GM12865 (cell line): ENCODE measurements around the gene ELL.

Experiments used
- DNase-seq: peaks from one replicate; pipeline ENCODE4 v3.0.0; 2010; ENCODE audit warnings: low read depth
- H3K4me3 ChIP-seq: 2 replicates; pipeline ENCODE4 v1.5.1; 2011; ENCODE audit warnings: mild to moderate bottlenecking, low read depth, low read length, control low read depth
- TF ChIP-seq, protein P1 (sequence below): IDR thresholded peaks from 2 replicates; pipeline ENCODE4 v1.5.1; 2011; ENCODE audit warnings: low read length, control low read depth, low read depth, inconsistent platforms; ENCODE audit not compliant: insufficient read depth; ENCODE audit errors: missing control alignments

Gene ELL

GRCh38 chr19:18436671-18437490 is 85.0 kb downstream of the ELL start:
- TF ChIP-seq, protein P1, sequence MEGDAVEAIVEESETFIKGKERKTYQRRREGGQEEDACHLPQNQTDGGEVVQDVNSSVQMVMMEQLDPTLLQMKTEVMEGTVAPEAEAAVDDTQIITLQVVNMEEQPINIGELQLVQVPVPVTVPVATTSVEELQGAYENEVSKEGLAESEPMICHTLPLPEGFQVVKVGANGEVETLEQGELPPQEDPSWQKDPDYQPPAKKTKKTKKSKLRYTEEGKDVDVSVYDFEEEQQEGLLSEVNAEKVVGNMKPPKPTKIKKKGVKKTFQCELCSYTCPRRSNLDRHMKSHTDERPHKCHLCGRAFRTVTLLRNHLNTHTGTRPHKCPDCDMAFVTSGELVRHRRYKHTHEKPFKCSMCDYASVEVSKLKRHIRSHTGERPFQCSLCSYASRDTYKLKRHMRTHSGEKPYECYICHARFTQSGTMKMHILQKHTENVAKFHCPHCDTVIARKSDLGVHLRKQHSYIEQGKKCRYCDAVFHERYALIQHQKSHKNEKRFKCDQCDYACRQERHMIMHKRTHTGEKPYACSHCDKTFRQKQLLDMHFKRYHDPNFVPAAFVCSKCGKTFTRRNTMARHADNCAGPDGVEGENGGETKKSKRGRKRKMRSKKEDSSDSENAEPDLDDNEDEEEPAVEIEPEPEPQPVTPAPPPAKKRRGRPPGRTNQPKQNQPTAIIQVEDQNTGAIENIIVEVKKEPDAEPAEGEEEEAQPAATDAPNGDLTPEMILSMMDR, result no peak
- DNase-seq, result peak; percentile 93
- peak overlapping the region; percentile 63 for H3K4me3 ChIP-seq

- H3K4me3 ChIP-seq, result peak overlapping the region; percentile 63
- TF ChIP-seq, protein P1, result no peak
- no peak for DNase-seq
Observed at GRCh38 chr19:18435842-18436670, 85.8 kb downstream of the ELL start.

GRCh38 chr19:18435178-18435841 is 86.6 kb downstream of the ELL start:
- TF ChIP-seq, protein P1, result no peak
- no peak overlapping the region for H3K4me3 ChIP-seq
- no peak for DNase-seq

- TF ChIP-seq, protein P1, result no peak
- no peak for DNase-seq
- H3K4me3 ChIP-seq, result peak overlapping the region; percentile 59; the same call in 1 of the 2 replicates
Observed at GRCh38 chr19:18434411-18435175, 87.3 kb downstream of the ELL start.

DNA sequence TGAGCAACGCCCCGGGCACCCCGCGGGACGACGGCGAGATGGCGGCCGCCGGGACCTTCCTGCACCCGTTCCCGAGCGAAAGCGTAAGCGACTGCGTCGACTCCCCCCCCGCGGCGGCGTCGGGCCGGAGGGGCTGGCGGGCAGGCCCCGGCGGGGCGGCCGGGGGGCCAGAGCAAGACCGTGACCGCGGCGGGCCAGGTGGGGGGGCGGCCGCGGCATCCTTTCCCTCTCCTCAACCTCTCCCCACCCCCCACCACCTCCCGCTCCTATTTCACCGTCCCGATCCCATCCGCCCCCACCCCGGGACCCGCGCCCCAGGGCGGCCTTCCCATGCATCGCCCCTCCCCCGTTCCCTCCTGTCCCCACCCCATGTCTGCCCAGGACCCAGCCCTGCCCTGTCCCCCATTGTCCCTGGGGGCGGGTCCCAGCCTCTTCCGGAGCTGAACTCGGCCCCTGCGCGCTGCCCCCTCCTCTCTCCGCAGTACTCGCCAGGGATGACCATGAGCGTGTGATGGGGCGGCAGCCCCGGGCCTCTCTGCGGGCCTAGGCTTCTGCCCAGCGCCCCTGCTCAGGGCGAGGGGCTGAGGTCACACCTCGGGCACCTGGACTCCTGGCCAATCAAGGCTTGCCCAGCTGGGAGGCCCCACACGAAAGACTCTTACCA is 88.0 kb downstream of the ELL start:
- TF ChIP-seq, protein P1, result no peak
- peak overlapping the region; percentile 59 for H3K4me3 ChIP-seq
- no peak for DNase-seq
